CD4-positive, alpha-beta T cell treated with Interleukin-4 for 1 hour (primary cell): ENCODE measurements around the gene AARSD1.
"Not testable (repeated sequence)": the region's sequence is repeated elsewhere in the genome, so short reads cannot be mapped to it uniquely, and the experiment has no call there.

Experiments
- DNase-seq, 2 donors: peaks; one replicate each; pipeline ENCODE4 v3.0.0-alpha.2; 2020 to 2022

Gene AARSD1

DNA sequence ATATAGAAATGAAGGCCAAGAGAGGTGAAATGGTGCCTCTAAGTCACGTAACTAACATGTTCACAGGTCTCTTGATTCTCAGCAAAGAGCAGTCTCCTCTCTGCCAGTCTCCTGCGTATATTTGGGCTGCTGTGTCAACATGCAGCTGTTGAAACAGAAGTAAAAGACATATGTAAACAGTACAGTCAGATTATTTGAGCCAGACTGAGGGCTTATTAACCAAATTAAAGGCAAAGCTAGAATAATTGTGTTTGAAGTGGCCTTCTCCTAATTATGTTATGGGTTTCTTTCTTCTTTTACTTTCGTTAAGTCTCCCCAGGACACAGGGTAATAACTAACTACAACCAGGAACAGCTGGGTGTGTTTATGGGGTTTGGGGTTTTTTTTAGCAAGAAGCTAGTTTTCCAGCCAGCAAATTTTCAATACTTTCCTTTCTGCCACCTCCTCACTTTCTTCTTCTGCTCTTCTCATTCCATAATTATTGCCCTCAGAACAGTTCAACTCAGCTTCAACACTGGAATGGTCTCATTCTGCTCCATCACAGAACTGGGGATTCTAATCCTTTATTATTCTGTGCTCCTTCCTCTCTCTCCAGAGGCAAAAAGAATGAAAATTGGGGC lies 45.2 kb downstream of the AARSD1 start:
- DNase-seq, result no peak

GRCh38 chr17:42917236-42917603 lies 47.0 kb downstream of the AARSD1 start:
- DNase-seq, result no peak

- not testable (repeated sequence) for DNase-seq
Observed at GRCh38 chr17:42916388-42917235, 47.6 kb downstream of the AARSD1 start.

DNA sequence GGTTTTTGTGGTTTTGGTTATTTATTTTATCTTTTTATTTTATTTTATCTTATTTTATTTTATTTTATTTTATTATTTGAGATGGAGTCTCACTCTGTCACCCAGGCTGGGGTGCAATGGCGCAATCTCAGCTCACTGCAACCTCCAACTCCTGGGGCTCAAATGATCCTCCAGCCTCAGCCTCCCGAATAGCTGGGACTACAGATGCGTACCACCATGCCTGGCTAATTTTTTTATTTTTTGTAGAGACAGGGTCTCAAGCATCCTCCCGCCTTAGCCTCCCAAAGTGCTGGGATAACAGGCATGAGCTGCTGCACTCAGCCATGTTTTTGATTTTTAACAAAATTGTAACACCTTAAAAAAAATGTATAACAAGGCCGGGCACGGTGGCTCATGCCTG lies 49.0 kb downstream of the AARSD1 start:
- not testable (repeated sequence) for DNase-seq

DNA sequence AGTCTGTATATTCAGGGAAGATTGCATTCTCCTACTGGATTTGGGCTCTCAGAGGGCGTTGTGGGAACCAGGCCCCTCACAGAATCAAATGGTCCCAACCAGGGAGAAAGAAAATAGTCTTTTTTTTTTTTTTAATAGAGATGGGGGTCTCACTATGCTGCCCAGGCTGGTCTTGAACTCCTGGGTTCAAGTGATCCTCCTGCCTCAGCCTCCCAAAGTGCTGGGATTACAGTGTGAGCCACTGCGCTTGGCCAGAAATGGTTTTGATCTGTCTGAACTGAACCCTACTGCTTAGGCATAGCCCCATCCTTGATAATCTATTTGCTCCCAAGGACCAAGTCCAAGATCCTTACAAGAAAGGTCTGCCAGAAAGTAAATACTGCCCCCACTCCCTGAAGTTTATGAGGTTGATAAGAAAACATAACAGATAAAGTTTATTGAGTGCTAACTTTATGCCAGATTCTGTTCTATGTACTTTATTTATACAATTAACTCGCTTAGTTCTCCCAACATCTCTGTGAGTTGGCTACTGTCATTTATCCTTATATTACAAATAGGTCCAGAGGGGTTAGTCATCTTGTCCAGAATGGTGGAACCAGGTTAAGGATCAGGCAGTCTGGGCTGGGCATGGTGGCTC lies 50.2 kb downstream of the AARSD1 start:
- no peak for DNase-seq

DNA sequence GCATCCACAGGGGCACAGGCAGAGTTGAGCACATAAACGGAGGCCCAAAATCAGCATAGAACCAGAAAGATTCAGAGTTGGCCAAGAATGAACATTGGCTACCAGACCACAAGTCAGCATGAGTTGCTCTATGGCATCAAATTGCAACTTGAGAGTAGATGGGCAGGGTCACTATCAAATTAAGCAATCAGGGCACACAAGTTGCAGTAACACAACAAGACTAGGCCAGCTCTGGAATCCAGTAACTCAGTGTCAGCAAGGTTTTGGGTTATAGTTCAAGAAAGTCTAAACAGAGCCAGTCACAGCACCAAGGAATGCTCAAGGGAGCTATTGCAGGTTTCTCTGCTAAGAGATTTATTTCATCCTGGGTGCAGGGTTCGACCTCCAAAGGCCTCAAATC lies 50.7 kb downstream of the AARSD1 start:
- no peak for DNase-seq

GRCh38 chr17:42908872-42909700 lies 55.2 kb downstream of the AARSD1 start:
- DNase-seq, result no peak

DNA sequence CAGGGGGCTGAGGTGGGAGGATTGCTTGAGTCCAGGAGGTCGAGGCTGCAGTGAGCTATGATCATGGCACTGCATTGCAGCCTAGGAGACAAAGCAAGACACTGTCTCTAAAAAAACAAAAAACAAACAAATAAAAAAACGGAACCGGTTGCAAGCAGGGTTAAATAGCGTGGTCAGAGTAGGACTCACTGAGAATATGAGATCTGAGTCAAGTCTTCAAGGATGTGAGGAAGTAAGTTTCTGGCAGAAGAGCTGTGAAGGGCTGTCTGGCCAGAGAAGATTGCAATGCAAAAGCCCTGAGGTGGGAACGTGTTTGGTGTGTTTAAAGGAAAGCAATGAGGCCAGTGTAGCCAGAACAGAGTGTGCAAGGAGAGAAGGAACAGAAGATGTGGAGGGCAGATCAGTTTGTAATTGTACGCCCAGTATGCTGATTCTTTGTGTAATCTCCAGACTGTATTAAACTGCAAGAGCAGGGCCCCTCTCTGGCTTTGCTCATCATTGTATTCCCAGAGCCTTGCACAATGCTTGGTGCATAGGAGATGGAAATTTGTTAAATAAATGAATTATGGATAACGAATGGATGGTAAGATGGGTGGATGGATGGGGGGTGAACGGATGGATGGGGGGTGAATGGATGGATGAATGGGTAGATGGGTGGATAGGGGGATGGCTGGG lies 57.3 kb downstream of the AARSD1 start:
- DNase-seq, result no peak

GRCh38 chr17:42904110-42904469 lies 60.2 kb downstream of the AARSD1 start:
- no peak for DNase-seq

DNA sequence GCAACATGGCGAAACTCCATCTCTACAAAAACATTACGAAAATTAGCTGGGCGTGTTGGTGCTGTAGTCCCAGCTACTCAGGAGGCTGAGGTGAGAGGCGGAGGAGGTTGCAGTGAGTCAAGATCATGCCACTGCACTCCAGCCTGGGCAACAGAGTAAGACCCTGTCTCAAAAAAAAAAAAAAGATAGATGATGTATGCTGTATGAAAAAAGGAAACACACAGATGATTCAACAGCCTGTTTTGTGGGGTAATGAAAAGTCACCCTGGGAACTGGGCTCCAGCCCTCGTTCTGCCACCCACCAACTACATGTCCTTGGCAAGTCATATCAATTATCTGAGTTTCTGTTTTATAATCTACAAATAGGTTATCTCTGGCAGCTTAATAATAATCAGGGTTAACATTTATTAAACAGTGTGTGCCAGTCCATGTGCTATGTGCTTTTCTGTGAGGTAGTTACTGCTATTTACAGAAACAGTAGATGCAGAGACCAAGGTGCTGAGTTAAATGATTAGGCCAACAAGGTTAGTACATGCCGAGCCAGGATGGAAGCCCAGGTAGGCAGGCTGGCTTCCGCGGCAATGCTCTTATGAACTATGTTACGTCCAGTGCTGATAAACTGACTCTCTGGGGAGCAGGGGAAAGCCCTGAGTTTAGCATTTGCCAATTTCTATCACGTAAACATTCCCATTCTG lies 62.6 kb downstream of the AARSD1 start:
- no peak for DNase-seq
